Thyroid gland (tissue), 4 donors: ENCODE data around the gene PAQR5.

ENCODE experiments used
- CTCF ChIP-seq, 6 experiments: fragments of 200-600 bp in 3 of 6; fragments of 450-650 bp in 3 of 6; sonication (generic) in 3 of 6; IDR thresholded peaks; one replicate each; pipeline ENCODE4 v1.5.1; 2016 to 2019; ENCODE audit warnings: antibody characterized with exemption in 6 of 6, mild to moderate bottlenecking in 2 of 6, inconsistent platforms in 1 of 6, moderate library complexity in 1 of 6
- POLR2A ChIP-seq, 2 donors: fragments of 450-650 bp; IDR thresholded peaks; one replicate each; pipeline ENCODE4 v1.6.1; 2017; ENCODE audit warnings: antibody characterized with exemption in 2 of 2, mild to moderate bottlenecking in 2 of 2, moderate library complexity in 1 of 2

- TF ChIP-seq CTCF (IDR thresholded peaks at IDR 0.05) (no peak), POLR2A (IDR thresholded peaks at IDR 0.05) (no peak)
These were observed 81.5 kb downstream of the PAQR5 start for GRCh38 chr15:69380100-69380725.
